Neural crest cell (in vitro differentiated cells): ENCODE data around the gene MAP4K4. TPM values are rescaled to one million over a fixed set of nuclear protein-coding genes. Genes with fewer than 3 reads are reported as not detected.
A peak's percentile ranks its signal among the peaks of the same experiment; 100 is the strongest.

Experiments
- DNase-seq: peaks from one replicate; pipeline ENCODE4 v3.0.0; 2021; ENCODE audit warnings: low read depth, mixed read lengths, low spot score
- H3K27ac Mint-ChIP-seq: one replicate; pipeline ENCODE4 v1.8.0; 2021; ENCODE audit warnings: mild to moderate bottlenecking, mixed read lengths; ENCODE audit not compliant: unreplicated experiment
- H3K27me3 Mint-ChIP-seq: 2 replicates; pipeline ENCODE4 v1.8.0; 2021; ENCODE audit warnings: low read depth, mild to moderate bottlenecking, mixed read lengths
- H3K36me3 Mint-ChIP-seq: 2 replicates; pipeline ENCODE4 v1.8.0; 2021; ENCODE audit warnings: low read depth, mild to moderate bottlenecking, mixed read lengths
- H3K4me1 Mint-ChIP-seq: 2 replicates; pipeline ENCODE4 v1.8.0; 2021; ENCODE audit warnings: mixed read lengths
- H3K4me3 Mint-ChIP-seq: one replicate; pipeline ENCODE4 v1.8.0; 2021; ENCODE audit warnings: mild to moderate bottlenecking, mixed read lengths
- H3K9me3 Mint-ChIP-seq: 2 replicates; pipeline ENCODE4 v1.8.0; 2021; ENCODE audit warnings: mixed read lengths
- total RNA-seq: library from RNA; stranded (reverse); gene quantifications from 2 replicates; pipeline ENCODE4 v1.2.1, GENCODE V29; 2021
- TF ChIP-seq, protein P1 (sequence below): fragments of 200-600 bp; sonication (generic); conservative IDR thresholded peaks from 2 replicates; pipeline ENCODE4 v1.5.0; 2021; ENCODE audit warnings: antibody characterized with exemption, mild to moderate bottlenecking

MAP4K4 gene
- total RNA-seq, 1 donor from 2014 or later, result 209 TPM

DNA sequence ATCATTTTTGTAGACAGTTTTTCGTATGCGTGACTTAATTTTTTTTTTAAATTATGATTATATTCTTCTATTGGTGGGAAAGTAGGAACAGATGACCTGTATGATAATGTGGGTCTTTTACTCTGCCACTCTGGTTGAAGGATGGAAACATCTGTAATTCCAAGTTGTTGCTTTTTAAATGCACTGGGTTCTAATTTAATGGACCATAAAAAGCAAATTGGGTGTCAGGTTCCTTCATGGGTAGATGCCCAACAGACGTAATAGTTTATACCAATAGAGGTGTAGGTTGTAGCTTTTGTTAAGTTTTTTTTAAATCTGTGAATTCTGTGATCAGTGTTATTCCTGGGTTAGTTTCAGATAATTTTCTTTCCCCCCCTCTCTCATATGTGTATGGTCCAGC lies 117.6 kb downstream of the MAP4K4 start:
- DNase-seq, result no peak
- H3K4me1 Mint-ChIP-seq, result peaks cover 61% of the 10 kb centered on the region
- no peak overlapping the region for H3K4me3 Mint-ChIP-seq
- H3K9me3 Mint-ChIP-seq, result no peaks in the 10 kb centered on the region
- H3K27ac Mint-ChIP-seq, result no peak overlapping the region
- TF ChIP-seq, protein P1, sequence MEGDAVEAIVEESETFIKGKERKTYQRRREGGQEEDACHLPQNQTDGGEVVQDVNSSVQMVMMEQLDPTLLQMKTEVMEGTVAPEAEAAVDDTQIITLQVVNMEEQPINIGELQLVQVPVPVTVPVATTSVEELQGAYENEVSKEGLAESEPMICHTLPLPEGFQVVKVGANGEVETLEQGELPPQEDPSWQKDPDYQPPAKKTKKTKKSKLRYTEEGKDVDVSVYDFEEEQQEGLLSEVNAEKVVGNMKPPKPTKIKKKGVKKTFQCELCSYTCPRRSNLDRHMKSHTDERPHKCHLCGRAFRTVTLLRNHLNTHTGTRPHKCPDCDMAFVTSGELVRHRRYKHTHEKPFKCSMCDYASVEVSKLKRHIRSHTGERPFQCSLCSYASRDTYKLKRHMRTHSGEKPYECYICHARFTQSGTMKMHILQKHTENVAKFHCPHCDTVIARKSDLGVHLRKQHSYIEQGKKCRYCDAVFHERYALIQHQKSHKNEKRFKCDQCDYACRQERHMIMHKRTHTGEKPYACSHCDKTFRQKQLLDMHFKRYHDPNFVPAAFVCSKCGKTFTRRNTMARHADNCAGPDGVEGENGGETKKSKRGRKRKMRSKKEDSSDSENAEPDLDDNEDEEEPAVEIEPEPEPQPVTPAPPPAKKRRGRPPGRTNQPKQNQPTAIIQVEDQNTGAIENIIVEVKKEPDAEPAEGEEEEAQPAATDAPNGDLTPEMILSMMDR, result no peak
- peaks cover 7% of the 10 kb centered on the region for H3K36me3 Mint-ChIP-seq
- no peaks in the 10 kb centered on the region for H3K27me3 Mint-ChIP-seq

- no peak for DNase-seq
Measured at GRCh38 chr2:101815739-101816391, 118.4 kb downstream of the MAP4K4 start.

GRCh38 chr2:101816598-101816997 lies 119.1 kb downstream of the MAP4K4 start:
- H3K9me3 Mint-ChIP-seq, result no peaks in the 10 kb centered on the region
- DNase-seq, result no peak
- H3K27ac Mint-ChIP-seq, result no peak overlapping the region
- peaks cover 63% of the 10 kb centered on the region for H3K4me1 Mint-ChIP-seq
- no peaks in the 10 kb centered on the region for H3K27me3 Mint-ChIP-seq
- H3K36me3 Mint-ChIP-seq, result peaks cover 4% of the 10 kb centered on the region
- H3K4me3 Mint-ChIP-seq, result no peak overlapping the region
- TF ChIP-seq, protein P1, result no peak

More at GRCh38 chr2:101815739-101816391, 118.4 kb downstream of the MAP4K4 start:
- no peaks in the 10 kb centered on the region for H3K9me3 Mint-ChIP-seq
- TF ChIP-seq, protein P1, result no peak
- H3K4me3 Mint-ChIP-seq, result no peak overlapping the region
- H3K4me1 Mint-ChIP-seq, result peaks cover 62% of the 10 kb centered on the region
- no peak overlapping the region for H3K27ac Mint-ChIP-seq
- H3K27me3 Mint-ChIP-seq, result no peaks in the 10 kb centered on the region
- H3K36me3 Mint-ChIP-seq, result peaks cover 7% of the 10 kb centered on the region

- Mint-ChIP-seq H3K27me3 (no peaks in the 10 kb centered on the region), H3K4me1 (peaks cover 58% of the 10 kb centered on the region), H3K4me3 (no peak overlapping the region), H3K27ac (no peak overlapping the region), H3K9me3 (no peaks in the 10 kb centered on the region), H3K36me3 (no peaks in the 10 kb centered on the region)
- DNase-seq, result no peak
- TF ChIP-seq, protein P1, result no peak
Measured at GRCh38 chr2:101817481-101817880, 120.0 kb downstream of the MAP4K4 start.

DNA sequence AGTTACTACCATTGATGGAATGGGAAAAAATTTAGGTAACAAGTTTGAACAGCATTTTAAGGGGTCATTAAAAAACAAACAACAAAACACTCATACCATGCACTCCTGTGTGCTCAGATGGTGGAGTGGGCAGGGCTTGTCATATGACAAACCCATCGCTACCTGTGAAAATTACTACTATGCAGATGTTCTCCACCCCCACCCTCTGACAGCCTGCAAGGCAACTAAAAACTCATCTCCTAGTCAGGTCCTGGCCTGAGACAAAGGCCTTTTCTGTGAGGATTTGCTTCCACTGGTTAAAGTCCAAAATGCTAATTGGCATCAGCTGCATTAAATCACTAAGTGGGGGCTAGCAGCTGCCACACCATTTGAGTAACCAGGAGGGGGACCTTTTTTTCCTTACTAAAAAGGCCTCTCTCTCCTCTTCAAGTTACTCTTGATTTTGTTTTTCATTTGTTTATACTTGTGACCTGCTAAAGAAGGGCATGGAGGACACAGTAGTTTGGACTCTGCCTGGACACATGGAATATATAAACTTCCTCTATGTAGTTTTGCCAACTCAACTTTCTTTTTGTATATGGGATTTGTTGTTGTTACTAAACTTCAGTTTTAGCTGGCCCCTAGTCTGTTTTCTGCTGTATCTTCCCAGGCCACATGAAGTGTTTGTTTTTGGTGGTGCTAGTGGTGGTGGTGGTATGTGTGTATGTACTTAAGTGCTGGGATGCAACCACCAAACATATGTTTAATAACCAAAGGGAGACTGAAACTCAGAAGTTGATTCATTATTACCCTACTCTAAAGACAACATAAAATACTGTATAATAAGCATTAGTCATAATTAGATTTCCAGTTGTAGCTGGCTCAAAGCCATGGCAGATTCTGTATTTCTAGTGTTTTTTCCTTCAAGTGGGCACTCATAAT lies 121.3 kb downstream of the MAP4K4 start:
- Mint-ChIP-seq H3K27ac (peak overlapping the region; percentile 9), H3K4me1 (peaks cover 65% of the 10 kb centered on the region)

More for the DNA sequence above, 121.3 kb downstream of the MAP4K4 start:
- Mint-ChIP-seq H3K27me3 (no peaks in the 10 kb centered on the region), H3K36me3 (no peaks in the 10 kb centered on the region), H3K9me3 (no peaks in the 10 kb centered on the region), H3K4me3 (peak overlapping the region; percentile 14)
- TF ChIP-seq, protein P1, result no peak
- DNase-seq, result no peak
